A673 (cell line): Measurements from ENCODE around the gene RBSN.

Experiments used
- EZH2 ChIP-seq: fragments of 200-600 bp; sonication (generic); IDR thresholded peaks from 2 replicates; pipeline ENCODE4 v1.6.1; 2017; ENCODE audit warnings: borderline replicate concordance, low read depth, mild to moderate bottlenecking, mixed read lengths, antibody characterized with exemption, low read length; ENCODE audit not compliant: poor library complexity, severe bottlenecking
- TF ChIP-seq, protein P1 (sequence below): fragments of 300-800, 200-600 bp; sonication (generic); conservative IDR thresholded peaks from 2 replicates; pipeline ENCODE4 v1.5.1; 2017; ENCODE audit warnings: low read depth, mild to moderate bottlenecking, antibody characterized with exemption, low read length, moderate library complexity, mixed read lengths

DNA sequence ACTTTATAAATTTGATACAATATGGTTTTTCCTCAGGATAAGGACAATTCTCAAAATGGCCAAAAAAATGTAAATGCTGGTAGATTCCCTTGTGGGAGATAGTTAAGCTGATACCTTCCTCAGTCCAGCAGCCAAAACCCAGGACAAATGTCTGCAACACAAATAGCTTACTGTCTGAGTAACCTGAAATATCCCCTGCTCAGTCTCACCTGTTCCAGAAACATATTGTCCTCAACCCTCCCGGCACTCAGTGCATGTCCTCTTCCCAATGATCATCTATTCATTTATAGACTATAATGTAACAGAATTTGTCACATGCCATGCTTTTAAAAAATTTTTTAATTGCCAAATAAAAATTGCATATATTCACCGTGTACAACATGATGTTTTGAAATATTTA lies 12.2 kb downstream of the RBSN start:
- TF ChIP-seq, protein P1, sequence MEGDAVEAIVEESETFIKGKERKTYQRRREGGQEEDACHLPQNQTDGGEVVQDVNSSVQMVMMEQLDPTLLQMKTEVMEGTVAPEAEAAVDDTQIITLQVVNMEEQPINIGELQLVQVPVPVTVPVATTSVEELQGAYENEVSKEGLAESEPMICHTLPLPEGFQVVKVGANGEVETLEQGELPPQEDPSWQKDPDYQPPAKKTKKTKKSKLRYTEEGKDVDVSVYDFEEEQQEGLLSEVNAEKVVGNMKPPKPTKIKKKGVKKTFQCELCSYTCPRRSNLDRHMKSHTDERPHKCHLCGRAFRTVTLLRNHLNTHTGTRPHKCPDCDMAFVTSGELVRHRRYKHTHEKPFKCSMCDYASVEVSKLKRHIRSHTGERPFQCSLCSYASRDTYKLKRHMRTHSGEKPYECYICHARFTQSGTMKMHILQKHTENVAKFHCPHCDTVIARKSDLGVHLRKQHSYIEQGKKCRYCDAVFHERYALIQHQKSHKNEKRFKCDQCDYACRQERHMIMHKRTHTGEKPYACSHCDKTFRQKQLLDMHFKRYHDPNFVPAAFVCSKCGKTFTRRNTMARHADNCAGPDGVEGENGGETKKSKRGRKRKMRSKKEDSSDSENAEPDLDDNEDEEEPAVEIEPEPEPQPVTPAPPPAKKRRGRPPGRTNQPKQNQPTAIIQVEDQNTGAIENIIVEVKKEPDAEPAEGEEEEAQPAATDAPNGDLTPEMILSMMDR = no peak
- TF ChIP-seq EZH2 = no peak
